Retinal pigment epithelial cell (primary cell): Measurements from ENCODE around the gene LTBP4.
"Not testable (repeated sequence)": the region's sequence is repeated elsewhere in the genome, so short reads cannot be mapped to it uniquely, and the experiment has no call there.

Experiments
- DNase-seq: peaks from one replicate; pipeline ENCODE4 v3.0.0-alpha.2; 2010; ENCODE audit warnings: low read depth
- H3K4me3 ChIP-seq: 2 replicates; pipeline ENCODE4 v1.5.1; 2011; ENCODE audit warnings: mild to moderate bottlenecking, low read length, control low read depth, moderate library complexity
- TF ChIP-seq, protein P1 (sequence below): conservative IDR thresholded peaks from 2 replicates; pipeline ENCODE4 v1.5.1; 2011; ENCODE audit warnings: low read depth, low read length, control low read depth, inconsistent platforms

The LTBP4 gene

DNA sequence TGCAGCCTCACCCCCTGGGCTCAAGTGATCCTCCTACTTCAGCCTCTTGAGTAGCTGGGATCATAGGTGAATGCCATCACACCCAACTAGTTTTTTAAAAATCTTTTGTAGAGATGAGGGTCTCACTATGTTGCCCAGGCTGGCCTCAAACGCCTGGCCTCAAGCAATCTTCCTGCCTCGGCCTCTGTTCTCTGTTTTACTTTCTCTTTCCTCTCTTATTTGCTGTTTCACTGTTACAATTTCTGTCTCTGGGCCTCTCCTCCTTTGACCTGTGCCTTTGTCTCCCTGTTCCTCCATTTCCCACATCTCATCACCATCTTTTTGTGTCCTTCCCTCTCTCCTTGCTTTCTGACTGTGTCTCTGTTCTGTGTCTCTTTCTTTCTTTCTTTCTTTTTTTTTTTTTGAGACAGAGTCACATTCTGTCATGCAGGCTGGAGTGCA, 15.2 kb upstream of the LTBP4 start:
- no peak for DNase-seq
- TF ChIP-seq, protein P1, sequence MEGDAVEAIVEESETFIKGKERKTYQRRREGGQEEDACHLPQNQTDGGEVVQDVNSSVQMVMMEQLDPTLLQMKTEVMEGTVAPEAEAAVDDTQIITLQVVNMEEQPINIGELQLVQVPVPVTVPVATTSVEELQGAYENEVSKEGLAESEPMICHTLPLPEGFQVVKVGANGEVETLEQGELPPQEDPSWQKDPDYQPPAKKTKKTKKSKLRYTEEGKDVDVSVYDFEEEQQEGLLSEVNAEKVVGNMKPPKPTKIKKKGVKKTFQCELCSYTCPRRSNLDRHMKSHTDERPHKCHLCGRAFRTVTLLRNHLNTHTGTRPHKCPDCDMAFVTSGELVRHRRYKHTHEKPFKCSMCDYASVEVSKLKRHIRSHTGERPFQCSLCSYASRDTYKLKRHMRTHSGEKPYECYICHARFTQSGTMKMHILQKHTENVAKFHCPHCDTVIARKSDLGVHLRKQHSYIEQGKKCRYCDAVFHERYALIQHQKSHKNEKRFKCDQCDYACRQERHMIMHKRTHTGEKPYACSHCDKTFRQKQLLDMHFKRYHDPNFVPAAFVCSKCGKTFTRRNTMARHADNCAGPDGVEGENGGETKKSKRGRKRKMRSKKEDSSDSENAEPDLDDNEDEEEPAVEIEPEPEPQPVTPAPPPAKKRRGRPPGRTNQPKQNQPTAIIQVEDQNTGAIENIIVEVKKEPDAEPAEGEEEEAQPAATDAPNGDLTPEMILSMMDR, result no peak
- H3K4me3 ChIP-seq, result no peak overlapping the region

DNA sequence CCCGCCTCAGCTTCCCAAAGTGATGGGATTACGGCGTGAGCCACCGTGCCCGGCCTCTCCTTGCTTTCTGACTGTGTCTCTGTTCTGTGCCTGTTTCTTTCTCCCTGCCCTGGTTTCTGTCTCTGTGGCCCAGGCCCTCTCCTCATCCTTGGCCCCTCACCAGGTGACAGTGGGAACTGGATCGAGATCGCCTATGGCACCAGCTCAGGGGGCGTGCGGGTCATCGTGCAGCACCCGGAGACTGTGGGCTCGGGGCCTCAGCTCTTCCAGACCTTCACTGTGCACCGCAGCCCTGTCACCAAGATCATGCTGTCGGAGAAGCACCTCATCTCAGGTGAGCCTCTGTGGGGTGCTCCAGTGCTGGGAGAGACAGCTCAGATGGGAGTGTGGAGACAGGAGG, 14.6 kb upstream of the LTBP4 start:
- DNase-seq, result no peak
- TF ChIP-seq, protein P1, result no peak
- no peak overlapping the region for H3K4me3 ChIP-seq

DNA sequence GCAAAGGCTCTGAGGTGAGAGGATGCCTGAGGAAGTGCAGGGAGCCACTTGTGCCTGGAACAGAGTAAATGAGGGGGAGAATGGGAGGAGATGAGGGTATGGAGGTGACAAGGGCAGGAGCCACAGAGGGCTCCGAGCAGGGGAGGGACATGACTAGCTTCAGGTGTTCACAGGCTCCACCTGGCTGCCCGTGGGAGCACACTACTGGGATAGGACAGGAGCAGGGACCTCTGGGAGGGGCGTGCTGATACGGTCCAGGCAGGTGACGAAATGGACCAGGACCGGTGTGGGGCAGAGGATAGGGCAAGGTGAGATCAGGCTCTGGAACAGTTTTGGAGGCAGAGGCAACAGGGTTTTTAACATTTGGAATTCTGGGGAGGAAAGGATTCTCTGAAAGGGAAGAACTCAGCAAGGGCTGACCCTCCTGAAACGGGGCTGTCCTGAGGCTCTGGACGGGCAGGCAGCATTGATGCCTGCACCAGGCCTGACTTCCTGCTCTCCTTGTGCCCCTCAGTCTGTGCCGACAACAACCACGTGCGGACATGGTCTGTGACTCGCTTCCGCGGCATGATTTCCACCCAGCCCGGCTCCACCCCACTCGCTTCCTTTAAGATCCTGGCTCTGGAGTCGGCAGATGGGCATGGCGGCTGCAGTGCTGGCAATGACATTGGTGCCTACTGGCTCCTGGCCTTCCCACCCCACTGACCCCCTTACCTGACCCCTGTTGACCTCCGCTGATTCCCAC, 12.9 kb upstream of the LTBP4 start:
- TF ChIP-seq, protein P1, result no peak
- DNase-seq, result no peak
- no peak overlapping the region for H3K4me3 ChIP-seq

DNA sequence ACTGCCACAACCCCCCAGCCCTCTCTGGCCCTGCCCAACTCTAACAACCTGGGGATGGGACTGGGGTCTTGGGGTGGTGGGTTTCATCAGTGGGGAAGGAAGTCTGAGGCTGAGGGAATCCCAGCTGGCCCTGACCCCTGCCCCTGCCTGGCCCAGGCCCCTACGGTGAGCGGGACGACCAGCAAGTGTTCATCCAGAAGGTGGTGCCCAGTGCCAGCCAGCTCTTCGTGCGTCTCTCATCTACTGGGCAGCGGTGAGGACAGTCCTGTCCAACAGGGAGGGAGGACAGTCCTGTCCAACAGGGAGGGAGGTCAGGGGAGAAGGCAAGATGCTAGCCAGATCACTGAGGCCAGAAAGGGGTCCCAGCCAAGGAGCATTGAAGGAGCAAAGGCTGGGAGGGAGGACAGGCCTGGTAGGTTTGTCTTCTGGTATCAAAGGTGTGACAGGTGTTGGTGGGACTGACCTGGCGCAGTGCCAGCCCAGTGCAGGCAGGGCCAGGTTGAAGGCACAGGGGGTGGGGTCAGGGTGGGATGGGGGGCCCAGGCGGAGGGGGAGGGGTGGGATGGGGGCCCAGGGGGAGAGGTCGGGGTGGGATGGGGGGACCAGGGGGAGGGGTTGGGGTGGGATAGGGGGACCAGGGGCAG, 12.1 kb upstream of the LTBP4 start:
- no peak for DNase-seq
- no peak overlapping the region for H3K4me3 ChIP-seq
- TF ChIP-seq, protein P1, result no peak

DNA sequence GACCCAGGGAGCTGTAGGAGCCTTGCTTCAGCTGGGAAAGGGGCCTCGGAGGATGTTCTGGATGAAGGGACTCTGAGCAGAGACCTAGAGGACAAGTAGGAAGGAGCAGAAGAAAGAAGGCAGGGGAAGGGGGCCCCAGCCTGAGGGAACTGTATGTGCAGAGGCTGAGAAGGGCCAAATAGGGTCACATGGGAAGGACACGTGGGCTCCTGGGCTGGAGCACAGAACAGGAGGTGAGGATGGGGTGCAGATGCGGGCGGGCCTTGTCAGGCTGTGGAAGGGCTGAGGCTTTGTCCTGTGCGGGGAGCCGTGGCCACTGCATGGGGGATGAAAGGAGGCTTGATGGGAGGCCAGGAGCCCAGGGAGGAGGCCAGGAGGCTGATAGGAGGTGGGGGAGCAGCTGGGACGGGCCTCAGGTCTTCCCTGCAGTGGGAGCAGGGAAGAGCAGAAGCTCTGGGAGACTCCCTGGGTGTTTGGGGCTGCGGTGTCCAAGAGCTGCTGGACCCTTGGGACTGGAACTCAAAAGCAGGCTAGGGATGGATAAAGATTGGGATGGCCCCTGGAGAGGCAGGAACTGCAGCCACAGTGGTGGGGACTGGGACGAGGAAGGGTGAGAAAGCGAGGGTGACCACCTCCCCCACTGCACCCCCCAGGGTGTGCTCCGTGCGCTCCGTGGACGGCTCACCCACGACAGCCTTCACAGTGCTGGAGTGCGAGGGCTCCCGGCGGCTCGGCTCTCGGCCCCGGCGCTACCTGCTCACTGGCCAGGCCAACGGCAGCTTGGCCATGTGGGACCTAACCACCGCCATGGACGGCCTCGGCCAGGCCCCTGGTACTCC, 11.4 kb upstream of the LTBP4 start:
- DNase-seq, result no peak
- TF ChIP-seq, protein P1, result no peak
- H3K4me3 ChIP-seq, result no peak overlapping the region

DNA sequence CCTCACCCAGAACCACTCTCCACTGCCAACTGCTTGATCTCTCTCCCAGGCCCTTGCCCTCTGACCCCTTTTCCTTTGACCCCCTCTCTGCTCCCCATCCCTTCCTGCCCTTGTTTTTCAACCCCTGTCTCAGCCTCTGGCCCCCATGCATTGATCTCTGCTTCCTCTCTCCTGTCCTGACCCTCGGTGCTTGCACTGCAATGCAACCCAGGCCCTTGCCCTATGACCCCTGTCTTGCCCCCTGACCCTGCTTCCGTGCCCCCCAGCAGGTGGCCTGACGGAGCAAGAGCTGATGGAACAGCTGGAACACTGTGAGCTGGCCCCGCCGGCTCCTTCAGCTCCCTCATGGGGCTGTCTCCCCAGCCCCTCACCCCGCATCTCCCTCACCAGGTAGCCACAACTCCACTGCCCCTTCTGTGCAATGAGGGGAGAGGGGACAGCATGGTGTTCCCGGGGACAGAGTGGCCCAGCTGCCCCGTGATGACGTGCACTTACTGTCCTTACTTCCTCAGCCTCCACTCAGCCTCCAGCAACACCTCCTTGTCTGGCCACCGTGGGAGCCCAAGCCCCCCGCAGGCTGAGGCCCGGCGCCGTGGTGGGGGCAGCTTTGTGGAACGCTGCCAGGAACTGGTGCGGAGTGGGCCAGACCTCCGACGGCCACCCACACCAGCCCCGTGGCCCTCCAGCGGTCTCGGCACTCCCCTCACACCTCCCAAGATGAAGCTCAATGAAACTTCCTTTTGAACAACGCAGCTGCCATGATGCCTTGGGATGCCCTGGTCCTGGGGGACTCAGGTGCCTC, 10.5 kb upstream of the LTBP4 start:
- no peak for DNase-seq
- TF ChIP-seq, protein P1, result no peak
- H3K4me3 ChIP-seq, result no peak overlapping the region

DNA sequence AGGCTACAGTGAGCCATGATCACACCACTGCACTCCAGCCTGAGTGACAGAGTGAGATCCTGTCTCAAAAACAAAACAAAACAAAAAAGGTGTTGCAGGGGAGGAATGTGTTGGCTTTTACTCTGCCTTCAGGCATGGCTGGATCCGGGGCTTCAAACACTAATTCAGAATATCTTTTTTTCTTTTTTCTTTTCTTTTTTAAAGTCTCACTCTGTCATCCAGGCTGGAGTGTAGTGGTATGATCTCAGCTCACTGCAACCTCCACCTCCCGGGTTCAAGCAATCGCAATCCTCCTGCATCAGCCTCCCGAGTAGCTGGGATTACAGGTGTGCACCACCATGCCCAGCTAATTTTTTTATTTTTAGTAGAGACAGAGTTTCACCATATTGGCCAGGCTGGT, 9.4 kb upstream of the LTBP4 start:
- not testable (repeated sequence) for H3K4me3 ChIP-seq

More for the DNA sequence above, 9.4 kb upstream of the LTBP4 start:
- DNase-seq, result not testable (repeated sequence)
